Measurements from ENCODE around the gene SMIM17. TPM values are rescaled to one million over a fixed set of nuclear protein-coding genes. Genes with fewer than 3 reads are reported as not detected.

The SMIM17 gene
- total RNA-seq, 1 donor from 2014 or later = 2.4 TPM

DNA sequence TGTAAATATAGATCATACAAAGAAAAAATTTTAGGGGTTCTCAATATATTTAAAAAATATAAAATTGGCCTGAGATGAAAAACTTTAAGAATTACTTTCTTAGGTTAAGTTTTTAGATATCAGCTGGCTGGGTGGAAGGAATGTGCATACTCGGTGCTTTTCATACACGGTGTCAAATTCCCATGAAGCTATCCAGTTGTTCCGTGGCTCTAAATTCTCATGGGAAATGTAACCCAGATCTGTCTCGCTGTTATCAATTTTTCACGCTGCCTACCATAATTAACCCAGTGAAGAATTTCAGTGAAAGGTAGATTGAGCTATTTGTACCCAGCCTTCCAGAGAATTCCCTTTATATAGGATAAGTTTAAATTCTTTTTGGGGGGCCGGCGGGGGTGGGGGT lies 40.2 kb downstream of the SMIM17 start:
- H3K9me3 Mint-ChIP-seq = peaks cover 56% of the 10 kb centered on the region

DNA sequence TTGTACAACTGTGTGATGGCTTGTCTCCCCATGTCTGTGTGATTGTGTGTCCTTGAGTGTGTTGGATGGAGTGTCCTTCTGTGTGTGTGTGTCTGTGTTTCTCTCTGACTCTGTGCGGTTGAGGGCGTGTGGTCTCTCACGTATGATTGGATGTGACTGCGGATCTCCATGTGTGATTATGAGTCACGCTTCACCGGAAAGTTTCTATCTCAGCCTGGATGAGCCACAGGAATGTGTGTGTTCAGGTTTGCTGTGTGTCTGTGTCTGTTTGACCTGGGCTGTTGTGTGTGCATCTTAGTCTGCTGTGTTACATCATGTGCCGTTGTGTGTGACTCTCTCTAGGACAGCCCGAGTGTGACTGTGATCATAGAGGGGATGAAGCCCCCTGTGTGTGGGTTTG lies 44.1 kb downstream of the SMIM17 start:
- Histone ChIP-seq H3K36me3 (no peaks in the 10 kb centered on the region), H3K27me3 (no peaks in the 10 kb centered on the region), H3K9ac (no peak overlapping the region), H2AFZ (replicated peaks) (no peak overlapping the region), H3K9me3 (ENCODE audit: low read depth) (peaks cover 12% of the 10 kb centered on the region), H3K4me3 (no peak overlapping the region), H3K4me1 (no peaks in the 10 kb centered on the region), H3K79me2 (ENCODE audit: low read depth) (no peaks in the 10 kb centered on the region), H3F3A (ENCODE audit: low read depth) (no peaks in the 10 kb centered on the region), H3K27ac (no peak overlapping the region), H3K4me2 (no peak overlapping the region), H4K20me1 (ENCODE audit: low read depth) (no peaks in the 10 kb centered on the region)
- H3K27ac Mint-ChIP-seq = no peak overlapping the region
- no peak for DNase-seq (ENCODE audit: low spot score)
- H3K9me3 Mint-ChIP-seq = peaks cover 54% of the 10 kb centered on the region
- no peaks in the 10 kb centered on the region for H3K27me3 Mint-ChIP-seq (ENCODE audit: insufficient read depth, low read depth)
- no peaks in the 10 kb centered on the region for H3K4me1 Mint-ChIP-seq
- no peaks in the 10 kb centered on the region for H3K36me3 Mint-ChIP-seq
- H3K4me3 Mint-ChIP-seq = no peak overlapping the region
- TF ChIP-seq EZH2 (IDR thresholded peaks at IDR 0.05) (no peak), EZH2phosphoT487 (IDR thresholded peaks at IDR 0.05) (no peak)
- TF ChIP-seq, protein P1, sequence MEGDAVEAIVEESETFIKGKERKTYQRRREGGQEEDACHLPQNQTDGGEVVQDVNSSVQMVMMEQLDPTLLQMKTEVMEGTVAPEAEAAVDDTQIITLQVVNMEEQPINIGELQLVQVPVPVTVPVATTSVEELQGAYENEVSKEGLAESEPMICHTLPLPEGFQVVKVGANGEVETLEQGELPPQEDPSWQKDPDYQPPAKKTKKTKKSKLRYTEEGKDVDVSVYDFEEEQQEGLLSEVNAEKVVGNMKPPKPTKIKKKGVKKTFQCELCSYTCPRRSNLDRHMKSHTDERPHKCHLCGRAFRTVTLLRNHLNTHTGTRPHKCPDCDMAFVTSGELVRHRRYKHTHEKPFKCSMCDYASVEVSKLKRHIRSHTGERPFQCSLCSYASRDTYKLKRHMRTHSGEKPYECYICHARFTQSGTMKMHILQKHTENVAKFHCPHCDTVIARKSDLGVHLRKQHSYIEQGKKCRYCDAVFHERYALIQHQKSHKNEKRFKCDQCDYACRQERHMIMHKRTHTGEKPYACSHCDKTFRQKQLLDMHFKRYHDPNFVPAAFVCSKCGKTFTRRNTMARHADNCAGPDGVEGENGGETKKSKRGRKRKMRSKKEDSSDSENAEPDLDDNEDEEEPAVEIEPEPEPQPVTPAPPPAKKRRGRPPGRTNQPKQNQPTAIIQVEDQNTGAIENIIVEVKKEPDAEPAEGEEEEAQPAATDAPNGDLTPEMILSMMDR (IDR thresholded peaks at IDR 0.05) = no peak

More for the DNA sequence above, 40.2 kb downstream of the SMIM17 start:
- no peaks in the 10 kb centered on the region for H3K4me1 ChIP-seq
- Mint-ChIP-seq H3K4me1 (no peaks in the 10 kb centered on the region), H3K27ac (no peak overlapping the region), H3K27me3 (ENCODE audit: insufficient read depth, low read depth) (no peaks in the 10 kb centered on the region), H3K36me3 (no peaks in the 10 kb centered on the region), H3K4me3 (no peak overlapping the region)
- H2AFZ ChIP-seq (replicated peaks) = no peak overlapping the region
- no peak overlapping the region for H3K4me3 ChIP-seq
- DNase-seq (ENCODE audit: low spot score) = no peak
- H3K9ac ChIP-seq = no peak overlapping the region
- H4K20me1 ChIP-seq (ENCODE audit: low read depth) = no peaks in the 10 kb centered on the region
- no peaks in the 10 kb centered on the region for H3K27me3 ChIP-seq
- H3K36me3 ChIP-seq = no peaks in the 10 kb centered on the region
- no peaks in the 10 kb centered on the region for H3K79me2 ChIP-seq (ENCODE audit: low read depth)
- TF ChIP-seq EZH2phosphoT487 (IDR thresholded peaks at IDR 0.05) = no peak
- TF ChIP-seq EZH2 (IDR thresholded peaks at IDR 0.05) = no peak
- TF ChIP-seq, protein P1 (IDR thresholded peaks at IDR 0.05) = no peak
- H3F3A ChIP-seq (ENCODE audit: low read depth) = no peaks in the 10 kb centered on the region
- no peak overlapping the region for H3K27ac ChIP-seq
- H3K9me3 ChIP-seq (ENCODE audit: low read depth) = peaks cover 6% of the 10 kb centered on the region
- H3K4me2 ChIP-seq = no peak overlapping the region

DNA sequence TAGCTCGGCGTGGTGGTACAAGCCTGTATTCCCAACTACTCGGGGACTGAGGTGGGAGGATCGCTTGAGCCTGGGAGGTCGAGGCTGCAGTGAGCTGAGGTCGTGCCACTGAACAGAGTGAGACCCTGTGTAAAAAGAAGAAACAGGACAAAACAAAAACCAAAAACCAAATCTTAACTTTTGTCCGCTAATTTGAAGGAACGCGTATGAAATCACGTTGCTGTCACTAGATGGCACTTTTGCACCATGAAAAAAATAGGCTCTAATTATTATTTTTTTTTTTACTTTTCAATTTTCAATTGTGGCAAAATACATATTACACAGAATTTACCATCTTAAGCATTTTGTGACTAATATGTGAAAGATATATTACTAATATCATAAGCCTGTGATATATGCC lies 46.2 kb downstream of the SMIM17 start:
- Mint-ChIP-seq H3K36me3 (no peaks in the 10 kb centered on the region), H3K27ac (no peak overlapping the region), H3K9me3 (peaks cover 68% of the 10 kb centered on the region), H3K27me3 (ENCODE audit: insufficient read depth, low read depth) (no peaks in the 10 kb centered on the region), H3K4me3 (no peak overlapping the region), H3K4me1 (no peaks in the 10 kb centered on the region)
- Histone ChIP-seq H3K4me1 (no peaks in the 10 kb centered on the region), H3K27ac (no peak overlapping the region), H4K20me1 (ENCODE audit: low read depth) (no peaks in the 10 kb centered on the region), H3K9ac (no peak overlapping the region), H3F3A (ENCODE audit: low read depth) (no peaks in the 10 kb centered on the region), H3K4me3 (no peak overlapping the region), H3K4me2 (no peak overlapping the region), H2AFZ (replicated peaks) (no peak overlapping the region), H3K27me3 (no peaks in the 10 kb centered on the region), H3K79me2 (ENCODE audit: low read depth) (no peaks in the 10 kb centered on the region), H3K36me3 (no peaks in the 10 kb centered on the region), H3K9me3 (ENCODE audit: low read depth) (peaks cover 12% of the 10 kb centered on the region)
- no peak for DNase-seq (ENCODE audit: low spot score)
- TF ChIP-seq EZH2 (IDR thresholded peaks at IDR 0.05) = no peak
- no peak for TF ChIP-seq EZH2phosphoT487 (IDR thresholded peaks at IDR 0.05)
- TF ChIP-seq, protein P1 (IDR thresholded peaks at IDR 0.05) = no peak

Measured in neural progenitor cell (in vitro differentiated cells).